CD14-positive monocyte (primary cell): Measurements from ENCODE around the gene CCDC149. TPM values are rescaled to one million over a fixed set of nuclear protein-coding genes. Genes with fewer than 3 reads are reported as not detected.

Experiments used
- DNase-seq, 3 donors: peaks; one replicate each; pipeline ENCODE4 v3.0.0-alpha.2; 2011 to 2022
- H2AFZ ChIP-seq: 2 replicates; pipeline ENCODE4 v1.6.0; 2012; ENCODE audit warnings: mild to moderate bottlenecking, low read depth, low read length, inconsistent platforms; ENCODE audit not compliant: insufficient read depth, poor library complexity, severe bottlenecking
- H3K27ac ChIP-seq, 2 donors: 1 replicate in 1 of 2; 2 replicates in 1 of 2; pipeline ENCODE4 v1.5.1; 2012 to 2013; ENCODE audit warnings: low read length in 2 of 2, control low read depth in 1 of 2, inconsistent platforms in 1 of 2, low read depth in 1 of 2, mild to moderate bottlenecking in 1 of 2
- H3K27me3 ChIP-seq, 2 donors: one replicate each; pipeline versions ENCODE4 v1.6.0 to v1.6.1; 2011 to 2013; ENCODE audit warnings: low read length in 2 of 2; ENCODE audit not compliant: control insufficient read depth in 2 of 2, insufficient read depth in 2 of 2
- H3K36me3 ChIP-seq, 2 donors: replicated peaks in 1 of 2; 1 replicate in 1 of 2; 2 replicates in 1 of 2; pipeline versions ENCODE4 v1.5.1 to v1.6.1; 2012 to 2013; ENCODE audit warnings: low read length in 2 of 2, control low read depth in 1 of 2, inconsistent platforms in 1 of 2, mild to moderate bottlenecking in 1 of 2; ENCODE audit not compliant: insufficient read depth in 2 of 2, control insufficient read depth in 1 of 2
- H3K4me1 ChIP-seq, 2 donors: 1 replicate in 1 of 2; 2 replicates in 1 of 2; pipeline versions ENCODE4 v1.5.1 to v1.6.1; 2012 to 2013; ENCODE audit warnings: low read length in 2 of 2, control low read depth in 1 of 2, inconsistent platforms in 1 of 2, mild to moderate bottlenecking in 1 of 2, moderate library complexity in 1 of 2; ENCODE audit not compliant: insufficient read depth in 2 of 2, control insufficient read depth in 1 of 2
- H3K4me2 ChIP-seq: replicated peaks from 2 replicates; pipeline ENCODE3; 2012; ENCODE audit warnings: low read length, moderate library complexity, mild to moderate bottlenecking; ENCODE audit not compliant: poor library complexity, severe bottlenecking; ENCODE audit errors: extremely low read depth
- H3K4me3 ChIP-seq, 3 experiments: fragments of 200-600 bp in 1 of 3; sonication (generic) in 1 of 3; replicated peaks in 1 of 3; 1 replicate in 2 of 3; 2 replicates in 1 of 3; pipeline ENCODE4 v1.5.1; 2011 to 2013; ENCODE audit warnings: low read length in 3 of 3, mild to moderate bottlenecking in 3 of 3, control low read depth in 2 of 3, low read depth in 2 of 3, inconsistent platforms in 1 of 3, moderate library complexity in 1 of 3
- H3K79me2 ChIP-seq: 2 replicates; pipeline ENCODE4 v1.6.0; 2012; ENCODE audit warnings: mild to moderate bottlenecking, control low read depth, inconsistent platforms, low read length, moderate library complexity; ENCODE audit not compliant: insufficient read depth
- H3K9ac ChIP-seq: 2 replicates; pipeline ENCODE4 v1.6.0; 2017; ENCODE audit warnings: low read length, mild to moderate bottlenecking; ENCODE audit not compliant: insufficient read depth, poor library complexity, severe bottlenecking
- H3K9me3 ChIP-seq, 2 donors: replicated peaks in 1 of 2; 1 replicate in 1 of 2; 2 replicates in 1 of 2; pipeline versions ENCODE4 v1.5.1 to v1.6.1; 2012 to 2013; ENCODE audit warnings: low read length in 2 of 2, control low read depth in 1 of 2; ENCODE audit not compliant: control insufficient read depth in 1 of 2, insufficient read depth in 1 of 2
- H4K20me1 ChIP-seq: 2 replicates; pipeline ENCODE4 v1.6.0; 2012; ENCODE audit warnings: mild to moderate bottlenecking, low read length, control low read depth, moderate library complexity; ENCODE audit not compliant: insufficient read depth
- H3K27ac Mint-ChIP-seq, 7 donors: one replicate each; pipeline ENCODE4 v1.8.0; 2020; ENCODE audit warnings: mild to moderate bottlenecking in 7 of 7, mixed read lengths in 7 of 7, moderate library complexity in 6 of 7, inconsistent platforms in 2 of 7
- H3K27me3 Mint-ChIP-seq, 3 donors: one replicate each; pipeline ENCODE4 v1.8.0; 2021 to 2022; ENCODE audit warnings: low read depth in 3 of 3, mild to moderate bottlenecking in 3 of 3, mixed read lengths in 3 of 3, moderate library complexity in 3 of 3, inconsistent platforms in 1 of 3
- H3K36me3 Mint-ChIP-seq, 2 donors: one replicate each; pipeline ENCODE4 v1.8.0; 2020; ENCODE audit warnings: mixed read lengths in 2 of 2, inconsistent platforms in 1 of 2, mild to moderate bottlenecking in 1 of 2
- H3K4me1 Mint-ChIP-seq: one replicate; pipeline ENCODE4 v1.8.0; 2020; ENCODE audit warnings: mild to moderate bottlenecking, mixed read lengths
- H3K4me3 Mint-ChIP-seq, 2 donors: one replicate each; pipeline ENCODE4 v1.8.0; 2020; ENCODE audit warnings: mild to moderate bottlenecking in 2 of 2, mixed read lengths in 2 of 2, moderate library complexity in 1 of 2
- H3K9me3 Mint-ChIP-seq, 7 donors: one replicate each; pipeline ENCODE4 v1.8.0; 2020 to 2022; ENCODE audit warnings: mixed read lengths in 7 of 7, mild to moderate bottlenecking in 6 of 7, moderate library complexity in 6 of 7, inconsistent platforms in 2 of 7
- WGBS: methylation state at CpG from one replicate; pipeline ENCODE4 v1.1.5; 2013; ENCODE audit warnings: missing lambda C conversion rate; ENCODE audit not compliant: insufficient coverage; 5-methylcytosine and 5-hydroxymethylcytosine counted together
- intact Hi-C, 2 donors: fragments of 100-400 bp; cut with micrococcal nuclease; formaldehyde crosslinking; loops; one replicate each; pipeline versions ENCODE4 v1.15.0 to v1.15.1; 2023
- polyA plus RNA-seq, 3 donors: library from polyadenylated mRNA; depleted of rRNA in 1 of 3; unstranded in 2 of 3; stranded (reverse) in 1 of 3; fragments of 300-500 nt in 2 of 3; fragments of >200 nt in 1 of 3; fragmentation: Illumina TruSeq in 2 of 3; gene quantifications; 1 replicate in 2 of 3; 2 replicates in 1 of 3; pipeline ENCODE4 v1.2.3, GENCODE V29; 2012 to 2021
- TF ChIP-seq, protein P1 (sequence below): fragments of 200-600 bp; IDR thresholded peaks from one replicate; pipeline ENCODE4 v1.8.0; 2022; ENCODE audit warnings: antibody characterized with exemption, mild to moderate bottlenecking

CCDC149 gene
- polyA plus RNA-seq, 3 donors, result 5.5 to 15.8 (median 14.9) TPM

DNA sequence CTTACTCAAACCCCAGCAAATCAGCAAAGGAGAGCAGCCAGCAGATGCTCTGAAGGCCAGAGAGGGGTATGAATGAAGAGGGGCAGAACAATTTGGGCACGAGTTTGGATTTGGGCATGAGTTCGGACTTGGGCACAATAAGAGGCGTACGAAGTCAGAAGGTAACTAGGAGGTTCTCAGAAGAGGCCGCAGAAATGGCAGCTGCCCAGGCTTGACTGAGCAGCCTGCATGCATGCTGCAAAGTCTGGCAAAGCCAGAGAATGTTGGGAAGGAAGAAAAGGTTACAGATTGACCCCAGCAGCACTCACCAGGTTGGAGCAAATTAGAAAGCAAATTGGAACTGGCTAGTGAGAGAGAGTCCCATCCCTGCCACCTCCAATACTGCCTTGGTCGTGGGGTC, 15.2 kb downstream of the CCDC149 start:
- Histone ChIP-seq H3K4me1 (no peaks in the 10 kb centered on the region), H3K36me3 (peaks cover 7 to 36% of the 10 kb centered on the region in 2 donors), H3K27ac (no peak overlapping the region), H3K9ac (no peak overlapping the region), H3K4me3 (no peak overlapping the region), H3K9me3 (no peaks in the 10 kb centered on the region), H4K20me1 (peaks cover 27% of the 10 kb centered on the region), H3K4me2 (no peak overlapping the region), H2AFZ (no peak overlapping the region), H3K79me2 (no peaks in the 10 kb centered on the region), H3K27me3 (no peaks in the 10 kb centered on the region)
- WGBS, result 97% methylated on average over 6 of the region's 6 CpGs
- Mint-ChIP-seq H3K4me1 (no peaks in the 10 kb centered on the region), H3K9me3 (no peaks in the 10 kb centered on the region), H3K27me3 (no peaks in the 10 kb centered on the region), H3K4me3 (no peak overlapping the region), H3K27ac (no peak overlapping the region), H3K36me3 (peaks cover 6 to 17% of the 10 kb centered on the region in 2 donors)
- intact Hi-C loops, result no loop called here
- TF ChIP-seq, protein P1, sequence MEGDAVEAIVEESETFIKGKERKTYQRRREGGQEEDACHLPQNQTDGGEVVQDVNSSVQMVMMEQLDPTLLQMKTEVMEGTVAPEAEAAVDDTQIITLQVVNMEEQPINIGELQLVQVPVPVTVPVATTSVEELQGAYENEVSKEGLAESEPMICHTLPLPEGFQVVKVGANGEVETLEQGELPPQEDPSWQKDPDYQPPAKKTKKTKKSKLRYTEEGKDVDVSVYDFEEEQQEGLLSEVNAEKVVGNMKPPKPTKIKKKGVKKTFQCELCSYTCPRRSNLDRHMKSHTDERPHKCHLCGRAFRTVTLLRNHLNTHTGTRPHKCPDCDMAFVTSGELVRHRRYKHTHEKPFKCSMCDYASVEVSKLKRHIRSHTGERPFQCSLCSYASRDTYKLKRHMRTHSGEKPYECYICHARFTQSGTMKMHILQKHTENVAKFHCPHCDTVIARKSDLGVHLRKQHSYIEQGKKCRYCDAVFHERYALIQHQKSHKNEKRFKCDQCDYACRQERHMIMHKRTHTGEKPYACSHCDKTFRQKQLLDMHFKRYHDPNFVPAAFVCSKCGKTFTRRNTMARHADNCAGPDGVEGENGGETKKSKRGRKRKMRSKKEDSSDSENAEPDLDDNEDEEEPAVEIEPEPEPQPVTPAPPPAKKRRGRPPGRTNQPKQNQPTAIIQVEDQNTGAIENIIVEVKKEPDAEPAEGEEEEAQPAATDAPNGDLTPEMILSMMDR, result no peak
- no peak for DNase-seq

GRCh38 chr4:24896977-24897376, 15.9 kb downstream of the CCDC149 start:
- H3K4me3 Mint-ChIP-seq, result no peak overlapping the region
- H3K36me3 ChIP-seq, result peaks cover 7 to 36% of the 10 kb centered on the region in 2 donors
- peaks cover 27% of the 10 kb centered on the region for H4K20me1 ChIP-seq
- no peak for DNase-seq
- WGBS, result 75% methylated on average over 4 of the region's 5 CpGs
- peak overlapping the region in 1 of 2 donors; percentile 35 for H3K27ac ChIP-seq
- intact Hi-C loops, result no loop called here
- H3K27me3 ChIP-seq, result no peaks in the 10 kb centered on the region
- no peak overlapping the region for H3K27ac Mint-ChIP-seq
- H3K4me3 ChIP-seq, result no peak overlapping the region
- H3K36me3 Mint-ChIP-seq, result peaks cover 8 to 21% of the 10 kb centered on the region in 2 donors
- H2AFZ ChIP-seq, result no peak overlapping the region
- TF ChIP-seq, protein P1, result no peak
- H3K9ac ChIP-seq, result no peak overlapping the region
- no peaks in the 10 kb centered on the region for H3K27me3 Mint-ChIP-seq
- H3K9me3 ChIP-seq, result no peaks in the 10 kb centered on the region
- no peak overlapping the region for H3K4me2 ChIP-seq
- H3K4me1 Mint-ChIP-seq, result no peaks in the 10 kb centered on the region
- H3K79me2 ChIP-seq, result no peaks in the 10 kb centered on the region
- no peaks in the 10 kb centered on the region for H3K9me3 Mint-ChIP-seq
- no peaks in the 10 kb centered on the region for H3K4me1 ChIP-seq
